ENCODE measurements around the gene ASAP2.

Gene ASAP2

DNA sequence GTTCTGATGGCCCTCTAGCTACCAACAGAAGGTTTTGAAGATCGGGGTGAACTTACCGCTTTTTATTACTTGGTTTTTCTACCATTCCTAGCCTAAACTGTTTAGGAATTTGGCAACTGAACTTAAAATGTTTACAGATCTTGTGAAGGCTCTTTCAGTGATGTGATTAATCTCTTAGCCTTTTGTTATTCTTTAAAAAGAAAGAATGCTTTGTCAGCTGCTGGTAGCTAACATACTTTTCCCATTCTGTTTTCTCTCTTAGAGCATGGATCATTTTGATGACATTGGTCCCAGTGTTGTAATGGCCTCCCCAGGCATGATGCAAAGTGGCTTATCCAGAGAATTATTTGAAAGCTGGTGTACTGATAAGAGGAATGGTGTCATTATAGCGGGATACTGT, 234.9 kb downstream of the ASAP2 start:
- no peak for TF ChIP-seq FOXP2 (optimal IDR thresholded peaks at IDR 0.05; ENCODE audit: borderline replicate concordance, extremely low read depth, extremely low read length, insufficient read depth)
- no peak for TF ChIP-seq POLR2AphosphoS5 (IDR thresholded peaks at IDR 0.05; ENCODE audit: low read depth, low read length)
- TF ChIP-seq TAF1 (IDR thresholded peaks at IDR 0.05; ENCODE audit: borderline replicate concordance, insufficient read depth, low read length): no peak
- TF ChIP-seq, protein P1, sequence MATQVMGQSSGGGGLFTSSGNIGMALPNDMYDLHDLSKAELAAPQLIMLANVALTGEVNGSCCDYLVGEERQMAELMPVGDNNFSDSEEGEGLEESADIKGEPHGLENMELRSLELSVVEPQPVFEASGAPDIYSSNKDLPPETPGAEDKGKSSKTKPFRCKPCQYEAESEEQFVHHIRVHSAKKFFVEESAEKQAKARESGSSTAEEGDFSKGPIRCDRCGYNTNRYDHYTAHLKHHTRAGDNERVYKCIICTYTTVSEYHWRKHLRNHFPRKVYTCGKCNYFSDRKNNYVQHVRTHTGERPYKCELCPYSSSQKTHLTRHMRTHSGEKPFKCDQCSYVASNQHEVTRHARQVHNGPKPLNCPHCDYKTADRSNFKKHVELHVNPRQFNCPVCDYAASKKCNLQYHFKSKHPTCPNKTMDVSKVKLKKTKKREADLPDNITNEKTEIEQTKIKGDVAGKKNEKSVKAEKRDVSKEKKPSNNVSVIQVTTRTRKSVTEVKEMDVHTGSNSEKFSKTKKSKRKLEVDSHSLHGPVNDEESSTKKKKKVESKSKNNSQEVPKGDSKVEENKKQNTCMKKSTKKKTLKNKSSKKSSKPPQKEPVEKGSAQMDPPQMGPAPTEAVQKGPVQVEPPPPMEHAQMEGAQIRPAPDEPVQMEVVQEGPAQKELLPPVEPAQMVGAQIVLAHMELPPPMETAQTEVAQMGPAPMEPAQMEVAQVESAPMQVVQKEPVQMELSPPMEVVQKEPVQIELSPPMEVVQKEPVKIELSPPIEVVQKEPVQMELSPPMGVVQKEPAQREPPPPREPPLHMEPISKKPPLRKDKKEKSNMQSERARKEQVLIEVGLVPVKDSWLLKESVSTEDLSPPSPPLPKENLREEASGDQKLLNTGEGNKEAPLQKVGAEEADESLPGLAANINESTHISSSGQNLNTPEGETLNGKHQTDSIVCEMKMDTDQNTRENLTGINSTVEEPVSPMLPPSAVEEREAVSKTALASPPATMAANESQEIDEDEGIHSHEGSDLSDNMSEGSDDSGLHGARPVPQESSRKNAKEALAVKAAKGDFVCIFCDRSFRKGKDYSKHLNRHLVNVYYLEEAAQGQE (IDR thresholded peaks at IDR 0.05; ENCODE audit: insufficient read depth in 1 of 2, low read depth in 2 of 2, low read length in 2 of 2): no peak
- TF ChIP-seq SIN3A (IDR thresholded peaks at IDR 0.05; ENCODE audit: borderline replicate concordance, insufficient read depth, low read length): no peak

DNA sequence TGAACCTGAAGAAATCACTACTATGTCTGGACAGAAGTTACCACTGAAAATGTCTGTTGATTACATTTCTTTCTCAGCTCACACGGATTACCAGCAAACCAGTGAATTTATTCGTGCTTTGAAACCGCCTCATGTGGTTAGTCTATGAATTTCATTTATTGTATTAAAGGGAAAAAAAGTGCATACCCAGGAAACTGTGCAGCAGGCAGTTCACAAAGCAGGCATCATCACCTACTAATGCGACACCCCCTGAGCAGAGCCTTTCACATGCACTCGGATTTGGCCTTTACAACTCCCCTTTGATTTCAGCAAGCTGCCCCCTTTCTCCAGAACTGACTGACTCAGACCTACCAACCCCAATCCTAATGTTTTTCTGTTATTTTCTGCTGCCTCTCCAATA, 236.9 kb downstream of the ASAP2 start:
- TF ChIP-seq TAF1 (IDR thresholded peaks at IDR 0.05; ENCODE audit: borderline replicate concordance, insufficient read depth, low read length): no peak
- TF ChIP-seq POLR2AphosphoS5 (IDR thresholded peaks at IDR 0.05; ENCODE audit: low read depth, low read length): no peak
- TF ChIP-seq FOXP2 (optimal IDR thresholded peaks at IDR 0.05; ENCODE audit: borderline replicate concordance, extremely low read depth, extremely low read length, insufficient read depth): no peak
- TF ChIP-seq, protein P1 (IDR thresholded peaks at IDR 0.05; ENCODE audit: insufficient read depth in 1 of 2, low read depth in 2 of 2, low read length in 2 of 2): no peak
- no peak for TF ChIP-seq SIN3A (IDR thresholded peaks at IDR 0.05; ENCODE audit: borderline replicate concordance, insufficient read depth, low read length)

DNA sequence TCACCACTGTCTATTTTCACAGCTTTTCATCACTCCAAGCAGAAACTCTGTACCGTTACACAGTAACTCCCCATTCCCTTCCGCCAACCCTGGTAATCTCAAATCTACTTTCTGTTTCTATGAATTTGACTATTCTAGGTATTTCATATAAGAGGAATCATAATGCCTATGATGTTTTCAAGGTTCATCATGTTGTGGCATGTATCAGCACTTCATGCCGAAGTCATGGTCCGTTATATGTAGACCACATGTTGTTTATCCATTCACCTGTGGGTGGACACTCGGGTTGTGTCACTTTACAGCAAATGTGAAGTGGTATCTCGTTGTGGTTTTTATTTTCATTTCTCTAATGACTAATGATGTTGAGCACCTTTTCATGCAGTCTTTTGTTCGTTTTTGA, 238.5 kb downstream of the ASAP2 start:
- TF ChIP-seq POLR2AphosphoS5 (IDR thresholded peaks at IDR 0.05; ENCODE audit: low read depth, low read length) (no peak), TAF1 (IDR thresholded peaks at IDR 0.05; ENCODE audit: borderline replicate concordance, insufficient read depth, low read length) (no peak)

DNA sequence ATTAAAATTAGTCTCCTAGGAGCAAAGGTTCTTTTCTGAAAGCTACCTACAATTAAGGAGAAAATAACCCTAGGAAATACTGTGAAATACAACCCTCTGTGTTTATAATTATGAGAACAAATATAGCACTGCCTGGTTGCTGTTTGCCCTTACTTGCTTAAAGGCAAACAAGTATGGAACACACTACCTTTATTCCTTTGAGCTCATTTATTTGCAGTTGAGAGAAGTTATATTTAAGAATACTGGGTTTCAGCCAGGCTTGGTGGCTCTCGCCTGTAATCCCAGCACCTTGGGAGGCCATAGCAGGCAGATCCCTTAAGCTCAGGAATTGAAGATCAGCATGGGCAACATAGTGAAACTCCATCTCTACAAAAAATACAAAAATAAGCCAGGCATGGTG, 244.6 kb downstream of the ASAP2 start:
- TF ChIP-seq POLR2AphosphoS5 (IDR thresholded peaks at IDR 0.05; ENCODE audit: low read depth, low read length) (no peak), SIN3A (IDR thresholded peaks at IDR 0.05; ENCODE audit: borderline replicate concordance, insufficient read depth, low read length) (no peak), TAF1 (IDR thresholded peaks at IDR 0.05; ENCODE audit: borderline replicate concordance, insufficient read depth, low read length) (no peak), FOXP2 (optimal IDR thresholded peaks at IDR 0.05; ENCODE audit: borderline replicate concordance, extremely low read depth, extremely low read length, insufficient read depth) (no peak)
- TF ChIP-seq, protein P1 (IDR thresholded peaks at IDR 0.05; ENCODE audit: insufficient read depth in 1 of 2, low read depth in 2 of 2, low read length in 2 of 2): no peak

Measured in PFSK-1 (cell line).